HL-60/S4 treated with phorbol 12-myristate 13-acetate at 8.2 ng/mL for 4 days and 3 days (cell line): ENCODE measurements around the gene ADCY1.

Experiments used
- in situ Hi-C: fragments of 300-500 bp; cut with MboI; formaldehyde crosslinking; loops from 2 replicates; pipeline ENCODE4 v1.15.0; 2022; ENCODE audit warnings: low sequenced_read_pairs

ADCY1 gene

GRCh38 chr7:45649560-45650346, 75.6 kb downstream of the ADCY1 start:
- in situ Hi-C loops: no loop called here

DNA sequence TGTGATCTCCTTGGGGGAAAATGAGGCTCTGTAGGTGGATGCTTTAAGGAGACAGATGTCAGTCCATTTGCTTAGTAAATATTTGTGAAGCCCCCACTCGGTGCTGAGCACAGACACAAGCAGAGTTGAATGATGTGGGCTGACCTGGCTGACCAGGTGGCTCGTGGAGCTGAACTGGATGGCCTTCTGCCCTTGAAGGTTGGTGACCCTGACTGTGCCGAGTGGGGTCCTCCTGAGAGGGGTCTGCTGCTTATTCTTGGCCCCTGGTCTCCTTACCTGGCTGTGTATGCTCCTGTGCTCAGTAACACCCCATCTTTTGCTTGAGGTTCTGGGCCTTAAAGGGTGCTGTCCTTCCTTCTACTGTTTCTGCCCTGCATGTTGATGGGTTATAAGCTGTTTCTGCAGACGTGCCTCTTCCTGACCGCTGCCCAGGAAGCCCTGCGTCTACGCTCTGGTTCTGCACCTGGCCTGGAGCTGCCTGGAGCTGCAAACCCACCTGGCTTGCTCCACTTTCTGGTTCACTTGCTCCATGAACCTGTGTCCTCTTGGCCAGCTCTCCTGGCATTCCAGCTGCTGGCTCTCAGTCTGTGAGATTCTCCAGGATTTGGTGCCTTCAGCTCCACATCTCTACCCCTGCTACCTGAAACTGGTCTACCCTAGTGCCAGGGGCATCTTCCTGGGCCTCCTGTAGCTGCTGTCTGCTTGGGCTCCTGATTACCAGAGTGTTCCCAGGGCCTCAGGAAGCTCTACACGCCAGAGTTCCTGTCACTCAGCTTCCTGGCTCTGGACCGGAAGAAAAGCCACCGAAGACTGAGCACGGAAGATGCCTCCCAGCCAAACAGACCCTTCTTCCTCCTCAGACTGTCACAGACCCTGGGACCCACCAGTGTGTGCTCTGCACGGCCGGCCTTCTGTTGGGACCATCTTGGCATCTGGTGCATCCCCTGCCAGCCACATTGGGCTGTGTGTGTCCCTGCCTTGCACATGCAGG, 76.5 kb downstream of the ADCY1 start:
- in situ Hi-C loops: no loop called here

DNA sequence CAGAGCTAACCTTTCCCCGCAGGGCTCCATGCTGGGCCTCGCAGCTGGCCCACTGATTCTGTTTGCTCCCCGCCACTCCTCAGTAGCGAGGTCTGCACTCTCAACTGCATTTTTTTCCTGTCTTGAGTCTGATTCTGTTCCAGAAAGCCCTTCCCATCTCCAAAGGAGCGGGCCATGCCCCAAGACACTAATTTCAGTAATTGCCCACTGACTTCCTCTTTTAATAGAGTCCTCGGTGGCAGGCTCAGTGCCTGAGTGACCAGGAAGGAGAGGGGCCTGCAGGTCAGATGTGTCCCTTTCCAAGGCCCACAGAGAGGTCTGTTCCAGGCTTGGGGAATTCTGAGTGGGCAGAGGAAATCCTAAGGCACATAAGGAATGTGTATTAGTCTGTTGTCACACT, 77.4 kb downstream of the ADCY1 start:
- in situ Hi-C loops: no loop called here

GRCh38 chr7:45652630-45653029, 78.5 kb downstream of the ADCY1 start:
- in situ Hi-C loops: no loop called here

DNA sequence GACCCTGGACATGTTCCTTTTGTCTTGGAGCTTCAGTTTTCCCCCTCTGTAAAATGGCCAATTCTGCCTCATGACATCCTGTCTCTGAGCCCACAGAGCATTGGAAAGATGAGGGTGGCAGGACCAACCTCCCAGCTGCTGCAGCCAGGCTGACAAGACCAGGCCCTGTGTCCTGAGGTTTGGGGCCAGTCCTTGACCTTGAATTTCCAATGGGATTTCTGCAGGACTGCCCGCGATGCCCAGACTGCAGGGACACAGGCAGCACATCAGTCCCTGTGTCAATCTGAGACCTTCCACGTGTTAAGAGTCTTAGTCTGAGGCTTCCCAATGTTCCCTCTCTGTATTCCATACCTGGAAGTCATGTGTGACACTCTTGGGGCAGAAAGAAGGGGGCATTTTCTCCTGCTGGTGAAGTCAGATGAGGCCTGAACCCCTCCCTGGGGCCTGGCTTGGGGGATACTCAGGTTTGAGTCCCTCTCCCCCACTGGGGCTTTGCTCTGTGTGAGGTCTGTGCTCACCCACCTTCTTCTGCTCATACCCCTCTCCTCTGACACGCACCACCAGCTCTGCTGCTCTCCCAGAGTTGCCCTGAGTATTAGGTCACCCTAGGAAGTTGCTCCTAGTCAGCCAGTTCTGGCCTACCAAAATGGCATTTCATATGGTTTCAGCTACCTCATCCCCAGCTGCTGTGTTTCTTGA, 79.2 kb downstream of the ADCY1 start:
- in situ Hi-C loops: no loop called here

GRCh38 chr7:45654341-45654740, 80.2 kb downstream of the ADCY1 start:
- in situ Hi-C loops: no loop called here

GRCh38 chr7:45655539-45655938, 81.4 kb downstream of the ADCY1 start:
- in situ Hi-C loops: no loop called here

GRCh38 chr7:45656431-45656830, 82.3 kb downstream of the ADCY1 start:
- in situ Hi-C loops: no loop called here

GRCh38 chr7:45657136-45657889, 83.1 kb downstream of the ADCY1 start:
- in situ Hi-C loops: no loop called here

GRCh38 chr7:45657890-45658715, 83.9 kb downstream of the ADCY1 start:
- in situ Hi-C loops: no loop called here

DNA sequence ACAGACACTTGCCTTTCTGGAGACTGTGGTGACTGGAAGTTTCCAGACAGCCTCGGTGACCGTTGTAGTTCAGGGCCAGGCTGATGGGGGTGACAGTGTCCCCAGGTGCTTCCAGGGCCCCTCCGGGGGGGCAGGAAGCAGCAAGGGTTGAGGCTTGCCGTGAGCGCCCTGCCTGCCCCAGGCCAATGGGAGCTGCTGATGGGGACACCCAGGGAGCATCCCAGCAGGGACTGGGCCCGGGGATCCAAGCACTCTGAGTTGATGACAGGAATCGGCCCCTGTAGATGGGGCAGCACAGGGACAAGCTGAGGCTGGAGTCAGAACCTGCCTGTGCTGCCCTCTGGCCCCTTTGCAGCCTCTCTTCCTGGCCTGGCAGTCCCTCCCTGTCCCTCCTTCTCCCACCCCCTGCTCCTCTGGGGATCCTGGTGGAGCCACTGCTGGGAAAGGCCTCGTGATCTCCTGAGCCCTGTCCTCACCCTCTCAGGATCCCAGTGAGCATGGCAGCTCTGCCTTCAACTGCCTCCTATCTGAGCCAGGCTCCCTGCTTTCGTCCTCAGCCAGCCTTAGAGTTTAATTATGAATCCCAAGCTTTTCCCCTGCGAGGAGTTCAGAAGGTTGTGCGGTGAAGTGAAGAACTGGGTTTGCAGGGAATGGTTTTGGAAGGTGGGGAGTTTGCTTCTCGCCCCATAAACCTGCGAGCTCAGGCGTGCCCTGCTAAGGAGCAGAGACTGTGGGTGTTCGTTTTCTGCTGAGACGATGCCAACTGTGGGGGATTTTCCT, 84.7 kb downstream of the ADCY1 start:
- in situ Hi-C loops: no loop called here

- in situ Hi-C loops: no loop called here
These were observed 85.5 kb downstream of the ADCY1 start for GRCh38 chr7:45659496-45660139.

DNA sequence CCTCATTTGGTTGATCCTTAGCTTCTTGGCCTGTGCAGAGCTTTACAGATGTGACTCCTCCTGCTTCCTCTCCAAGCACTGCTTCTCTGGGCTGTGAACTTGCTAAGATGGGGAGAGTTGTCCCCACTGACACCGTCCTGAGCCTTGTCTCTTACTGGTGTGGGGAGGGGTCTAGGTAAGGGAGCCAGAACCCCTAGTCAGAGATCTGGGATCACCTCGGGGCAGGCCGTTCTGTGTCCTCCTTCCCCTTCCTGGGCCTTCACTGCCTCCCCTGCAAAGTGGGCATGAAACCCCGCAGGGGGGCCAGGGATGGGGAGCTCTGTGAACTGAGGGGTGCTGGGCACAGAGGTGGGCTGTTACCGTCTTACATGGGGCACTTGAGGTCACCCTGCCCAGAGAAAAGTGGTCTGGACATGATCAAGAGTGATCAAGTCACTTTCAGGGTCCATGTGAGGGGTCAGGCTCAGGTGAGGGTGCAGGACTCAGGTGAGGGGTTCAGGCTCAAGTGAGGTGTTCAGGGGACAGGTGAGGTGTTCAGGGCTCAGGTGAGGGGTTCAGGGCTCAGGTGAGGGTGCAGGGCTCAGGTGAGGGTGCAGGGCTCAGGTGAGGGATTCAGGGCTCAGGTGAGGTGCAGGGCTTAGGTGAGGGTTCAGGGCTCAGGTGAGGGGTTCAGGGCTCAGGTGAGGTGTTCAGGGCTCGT, 86.2 kb downstream of the ADCY1 start:
- in situ Hi-C loops: no loop called here

- in situ Hi-C loops: no loop called here
These were observed 86.7 kb downstream of the ADCY1 start for GRCh38 chr7:45660901-45661211.

- in situ Hi-C loops: no loop called here
These were observed 87.3 kb downstream of the ADCY1 start for GRCh38 chr7:45661302-45661995.

DNA sequence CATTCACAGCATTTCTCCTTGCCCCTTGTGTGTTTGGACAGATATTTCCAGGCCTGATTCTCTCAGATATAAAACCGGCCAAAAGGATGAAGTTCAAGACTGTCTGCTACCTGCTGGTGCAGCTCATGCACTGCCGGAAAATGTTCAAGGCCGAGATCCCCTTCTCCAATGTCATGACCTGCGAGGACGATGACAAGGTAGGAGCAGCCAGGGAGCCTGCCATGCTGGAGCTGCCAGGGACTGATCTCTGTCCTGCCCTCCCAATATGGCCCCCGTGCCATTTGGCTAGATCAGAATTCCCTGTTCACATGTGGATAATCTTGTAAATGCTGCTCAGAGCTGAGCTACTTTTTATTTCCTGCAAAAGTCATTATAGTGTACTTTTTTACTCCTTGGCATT, 87.8 kb downstream of the ADCY1 start:
- in situ Hi-C loops: no loop called here

- in situ Hi-C loops: no loop called here
These were observed 88.5 kb downstream of the ADCY1 start for GRCh38 chr7:45662540-45663166.
